Lower lobe of right lung (tissue), 2 donors: Measurements from ENCODE around the gene COL8A2. TPM values are rescaled to one million over a fixed set of nuclear protein-coding genes. Genes with fewer than 3 reads are reported as not detected.

Experiments
- ATAC-seq, 2 donors: fragments of 200-7000 bp; cut with Tn5 transposase; one replicate each; pipeline ENCODE4 v1.9.1; 2020 to 2022; ENCODE audit warnings: mild to moderate bottlenecking in 2 of 2, moderate library complexity in 2 of 2
- DNase-seq: peaks from one replicate; pipeline ENCODE4 v3.0.0-alpha.2; 2020
- H3K27ac ChIP-seq: fragments of 200-600 bp; one replicate; pipeline ENCODE4 v1.8.0; 2022
- H3K27me3 ChIP-seq: fragments of 200-600 bp; one replicate; pipeline ENCODE4 v1.8.0; 2022; ENCODE audit warnings: low read depth
- H3K36me3 ChIP-seq: fragments of 200-600 bp; one replicate; pipeline ENCODE4 v1.8.0; 2022; ENCODE audit warnings: mild to moderate bottlenecking
- H3K4me1 ChIP-seq: fragments of 200-600 bp; one replicate; pipeline ENCODE4 v1.8.0; 2022
- H3K4me3 ChIP-seq: fragments of 200-600 bp; one replicate; pipeline ENCODE4 v1.8.0; 2022; ENCODE audit warnings: mild to moderate bottlenecking
- H3K9me3 ChIP-seq: fragments of 200-600 bp; one replicate; pipeline ENCODE4 v1.8.0; 2022
- CTCF ChIP-seq: fragments of 200-600 bp; IDR thresholded peaks from one replicate; pipeline ENCODE4 v1.8.0; 2022; ENCODE audit warnings: antibody characterized with exemption, mild to moderate bottlenecking
- intact Hi-C: fragments of 100-400 bp; cut with DNase I; formaldehyde crosslinking; loops from one replicate; pipeline ENCODE4 v1.11.0; 2022
- total RNA-seq: library from RNA; stranded (reverse); fragmentation: NEBNext Ultra II Directional; extraction: Animal tissue kit (Norgen Biotek cat#: 25700); gene quantifications from one replicate; pipeline ENCODE4 v1.2.1, GENCODE V29; 2021
- donor health status: DM: no; HTN: yes; CAD: no; lungs with severe emphysema.

Gene COL8A2
- total RNA-seq, 1 donor from 2014 or later = 24.4 TPM

GRCh38 chr1:36097693-36098585 is 27.1 kb downstream of the COL8A2 start:
- Histone ChIP-seq H3K4me1 (peaks cover 39% of the 10 kb centered on the region), H3K36me3 (peaks cover 26% of the 10 kb centered on the region), H3K27me3 (no peaks in the 10 kb centered on the region), H3K27ac (no peak overlapping the region), H3K9me3 (no peaks in the 10 kb centered on the region), H3K4me3 (no peak overlapping the region)
- no peak for DNase-seq
- no peak for TF ChIP-seq CTCF
- intact Hi-C loops = no loop called here
- ATAC-seq = no peak

- TF ChIP-seq CTCF = no peak
- H3K27me3 ChIP-seq = no peaks in the 10 kb centered on the region
- intact Hi-C loops = no loop called here
- peaks cover 39% of the 10 kb centered on the region for H3K4me1 ChIP-seq
- H3K36me3 ChIP-seq = peaks cover 38% of the 10 kb centered on the region
- no peaks in the 10 kb centered on the region for H3K9me3 ChIP-seq
- no peak overlapping the region for H3K4me3 ChIP-seq
- DNase-seq (no peak), ATAC-seq (no peak)
- H3K27ac ChIP-seq = peak overlapping the region; percentile 73
Measured at GRCh38 chr1:36096500-36097432, 28.3 kb downstream of the COL8A2 start.

DNA sequence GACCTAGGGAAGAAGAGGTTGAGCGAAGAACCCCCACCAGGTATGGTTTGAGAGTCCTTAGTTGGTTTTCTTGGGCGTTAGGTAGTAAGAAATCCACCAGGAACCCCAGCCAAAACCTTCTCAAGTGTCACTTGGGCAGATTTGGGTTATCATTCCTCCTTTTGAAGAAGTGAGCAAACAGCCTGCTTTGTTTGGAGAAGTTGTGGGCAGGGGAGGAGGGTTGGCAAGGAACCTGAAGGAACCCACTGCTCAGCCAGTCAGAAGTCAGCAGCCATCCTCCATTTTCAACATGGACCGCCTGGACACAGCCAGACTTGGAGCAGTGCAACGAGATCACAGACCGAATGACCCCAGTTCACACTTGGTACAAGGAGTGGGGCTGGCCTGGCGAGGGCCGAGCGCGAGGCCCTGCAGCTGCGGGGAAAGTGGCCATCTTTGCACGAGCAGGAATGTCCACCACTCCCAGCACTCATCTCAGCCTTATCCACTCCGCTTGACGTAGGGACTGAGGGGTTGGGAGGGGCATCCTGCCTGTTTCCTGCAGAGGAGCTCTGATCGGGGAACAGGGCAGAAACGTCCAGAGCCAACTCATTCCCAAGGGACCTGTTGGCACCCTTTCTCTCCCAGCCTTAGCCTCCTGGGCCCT is 29.1 kb downstream of the COL8A2 start:
- Histone ChIP-seq H3K4me3 (no peak overlapping the region), H3K4me1 (peaks cover 44% of the 10 kb centered on the region), H3K9me3 (no peaks in the 10 kb centered on the region), H3K27ac (peak overlapping the region; percentile 73), H3K36me3 (peaks cover 46% of the 10 kb centered on the region), H3K27me3 (no peaks in the 10 kb centered on the region)
- no peak for TF ChIP-seq CTCF
- peak; percentile 75 for DNase-seq
- ATAC-seq = peak; percentile 70 to 77
- intact Hi-C loops = no loop called here

DNA sequence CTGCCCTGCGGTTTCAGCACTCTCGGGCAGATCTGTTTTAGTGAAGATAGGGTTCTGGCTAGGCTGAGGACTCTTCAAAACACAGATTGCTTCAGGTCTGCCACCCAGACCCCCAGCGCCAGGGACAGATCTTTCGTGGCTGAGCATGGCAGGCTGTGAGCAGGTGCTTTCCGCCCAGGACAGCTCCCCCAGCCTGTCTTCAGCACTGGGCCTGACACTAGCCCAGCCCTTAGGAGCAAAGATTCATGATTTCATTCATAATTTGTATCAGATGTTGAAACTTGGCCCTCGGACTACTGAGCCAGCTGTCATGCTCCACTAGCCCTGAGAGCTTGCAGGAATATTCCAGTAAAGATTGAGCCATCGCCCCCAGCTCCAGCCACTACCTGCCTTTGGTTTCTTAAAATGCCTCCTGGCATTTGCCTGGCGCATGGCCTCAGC is 30.4 kb downstream of the COL8A2 start:
- intact Hi-C loops = no loop called here
- Histone ChIP-seq H3K9me3 (no peaks in the 10 kb centered on the region), H3K4me3 (no peak overlapping the region), H3K27me3 (no peaks in the 10 kb centered on the region), H3K36me3 (peaks cover 54% of the 10 kb centered on the region), H3K27ac (peak overlapping the region; percentile 16), H3K4me1 (peaks cover 52% of the 10 kb centered on the region)
- ATAC-seq (no peak), DNase-seq (no peak)
- no peak for TF ChIP-seq CTCF

- intact Hi-C loops = no loop called here
- Histone ChIP-seq H3K4me3 (no peak overlapping the region), H3K36me3 (peaks cover 54% of the 10 kb centered on the region), H3K4me1 (peaks cover 55% of the 10 kb centered on the region), H3K27ac (no peak overlapping the region), H3K27me3 (no peaks in the 10 kb centered on the region), H3K9me3 (no peaks in the 10 kb centered on the region)
- ATAC-seq = no peak
- TF ChIP-seq CTCF = no peak
- DNase-seq = no peak
Measured at GRCh38 chr1:36093929-36094328, 31.1 kb downstream of the COL8A2 start.
